Tongue (tissue), 2 donors: ENCODE data around the gene GRM7. TPM values are rescaled to one million over a fixed set of nuclear protein-coding genes. Genes with fewer than 3 reads are reported as not detected.

ENCODE experiments used
- DNase-seq: peaks from one replicate; pipeline ENCODE4 v3.0.0-alpha.2; 2015
- total RNA-seq: library from RNA; depleted of rRNA; stranded (reverse); fragments of >200 nt; gene quantifications from one replicate; pipeline ENCODE4 v1.2.3, GENCODE V29; 2014

GRM7 gene
- total RNA-seq, 1 donor from 2014 or later, result 1.6 TPM

DNA sequence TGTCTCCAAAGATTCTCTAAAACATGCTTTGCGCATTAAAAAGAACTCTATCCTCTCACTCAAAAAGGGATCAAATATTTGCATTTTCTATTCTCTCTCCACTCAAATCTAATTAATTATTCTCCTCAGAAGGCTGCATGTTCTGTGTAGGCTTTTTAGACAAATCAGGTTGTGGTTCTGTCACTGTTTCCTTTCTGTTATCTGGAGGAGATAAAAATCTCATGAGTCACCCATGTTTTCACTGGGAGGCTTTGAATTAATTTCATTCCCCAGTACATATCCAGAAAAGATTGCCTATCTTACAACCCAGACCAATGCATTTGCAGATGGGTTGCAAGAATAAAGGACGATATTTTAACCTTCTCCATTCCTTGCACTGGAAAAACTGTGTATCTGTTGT lies 446.5 kb downstream of the GRM7 start:
- no peak for DNase-seq

- DNase-seq, result peak; percentile 84
These were observed 448.8 kb downstream of the GRM7 start for GRCh38 chr3:7309641-7310102.

DNA sequence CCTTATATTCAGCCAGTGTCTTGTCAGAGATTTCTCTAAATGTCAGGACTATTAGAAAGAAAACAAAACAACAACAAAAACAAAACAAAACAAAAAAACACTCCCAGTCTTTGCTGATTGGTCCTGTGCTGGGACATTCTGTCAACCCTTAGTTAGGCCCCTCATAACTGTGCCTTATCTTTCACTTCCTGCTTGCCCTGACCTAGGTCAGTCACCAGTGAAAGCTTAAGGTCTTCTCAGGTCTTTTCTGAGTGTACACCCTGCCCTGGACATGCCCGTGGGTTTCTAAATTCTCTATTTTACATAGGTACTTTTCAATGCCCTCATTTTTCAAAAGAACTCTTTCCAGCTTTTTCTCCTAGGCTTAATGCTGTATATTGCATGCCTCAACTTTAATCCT lies 454.1 kb downstream of the GRM7 start:
- DNase-seq, result no peak

DNA sequence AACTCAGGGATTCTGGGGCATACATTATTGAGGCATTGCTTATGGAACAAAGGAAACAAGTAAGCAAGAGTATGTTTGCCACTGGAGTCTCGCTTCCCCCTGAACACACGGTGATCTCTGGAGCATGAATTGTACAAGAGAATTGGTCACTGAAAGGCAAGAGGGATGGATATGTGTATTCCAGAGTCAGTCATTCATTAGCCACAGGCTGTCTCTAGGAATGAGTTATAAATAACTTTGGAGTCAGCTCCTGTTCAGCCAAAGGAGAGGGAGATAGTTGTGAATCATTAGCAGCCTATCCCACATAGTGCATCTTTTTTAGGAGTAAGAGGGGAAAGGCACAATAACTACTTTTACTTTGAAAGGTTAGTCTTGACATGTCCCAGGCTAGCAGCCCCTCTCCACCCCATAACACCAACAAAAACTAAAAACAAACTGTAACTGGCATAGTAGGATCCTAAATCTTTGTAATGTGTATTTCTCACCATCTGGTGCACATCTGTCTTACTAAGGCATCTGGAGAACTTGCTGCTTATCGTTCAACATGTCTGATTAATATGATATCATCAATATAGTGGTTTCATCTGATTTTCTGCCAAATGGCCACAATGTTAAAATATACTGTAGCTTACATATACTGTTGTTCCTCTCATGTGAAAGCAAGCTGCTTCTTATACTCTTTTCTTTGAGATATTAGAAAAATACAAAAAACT lies 462.2 kb downstream of the GRM7 start:
- DNase-seq, result peak; percentile 45

GRCh38 chr3:7328339-7328738 lies 467.4 kb downstream of the GRM7 start:
- no peak for DNase-seq

DNA sequence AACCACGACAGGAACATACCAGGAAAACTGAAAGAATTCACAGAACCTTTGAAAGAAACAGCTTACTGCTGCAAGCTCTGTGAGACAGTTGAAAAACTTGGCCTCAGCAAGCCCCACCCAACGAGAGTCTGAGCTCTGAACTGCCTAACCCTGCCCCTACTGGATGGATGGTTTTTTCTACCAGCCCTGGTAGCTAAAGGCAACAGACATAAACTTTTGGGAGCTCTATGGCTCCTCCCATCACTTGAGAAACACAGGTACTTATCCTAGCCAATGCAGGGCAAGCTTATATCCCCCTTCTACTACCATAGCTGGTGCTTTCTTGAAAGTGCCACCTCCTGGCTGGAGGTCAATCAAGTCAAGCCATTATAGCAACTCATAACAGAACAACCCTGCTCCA lies 471.8 kb downstream of the GRM7 start:
- DNase-seq, result no peak

DNA sequence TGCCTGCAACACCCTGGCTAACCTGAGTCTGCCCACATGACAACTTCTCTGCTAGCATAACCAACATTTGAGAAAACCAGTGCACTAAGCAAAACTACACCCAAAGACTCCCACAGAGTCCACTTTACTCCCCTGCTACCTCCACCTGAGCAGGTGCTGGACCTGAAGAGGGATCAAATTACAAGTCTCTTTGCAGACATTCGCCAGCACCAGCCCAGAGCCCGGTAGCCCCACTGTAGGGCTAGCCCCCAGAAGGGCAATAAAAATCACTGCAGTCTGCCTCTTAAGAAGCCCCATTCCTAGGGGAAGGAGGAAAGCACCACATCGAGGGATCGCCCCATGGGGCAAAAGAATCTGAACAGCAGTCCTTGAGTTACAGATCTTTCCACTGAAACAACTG lies 472.2 kb downstream of the GRM7 start:
- DNase-seq, result no peak

- peak; percentile 11 for DNase-seq
These were observed 479.9 kb downstream of the GRM7 start for GRCh38 chr3:7340795-7341194.

- DNase-seq, result no peak
These were observed 485.4 kb downstream of the GRM7 start for GRCh38 chr3:7346364-7346763.

DNA sequence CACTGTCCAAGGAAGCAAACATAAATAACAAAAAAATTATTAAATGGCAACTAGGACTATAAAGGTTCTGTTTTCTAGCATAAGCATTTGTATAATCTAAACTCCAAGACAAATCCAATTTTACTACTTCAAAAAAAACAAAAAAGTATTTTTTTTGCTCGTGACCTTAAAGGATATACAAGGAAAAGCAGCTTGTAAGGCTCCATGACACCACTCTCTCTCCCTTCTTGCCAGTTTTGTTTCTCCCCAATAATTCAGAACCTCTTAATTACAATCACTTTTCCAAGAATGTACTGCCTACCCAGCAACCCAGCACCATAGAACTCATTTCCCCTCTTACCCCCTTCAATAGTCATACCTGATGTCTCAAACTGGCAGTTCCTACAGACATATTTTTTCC lies 496.2 kb downstream of the GRM7 start:
- DNase-seq, result no peak

- DNase-seq, result no peak
These were observed 507.1 kb downstream of the GRM7 start for GRCh38 chr3:7367968-7368367.

DNA sequence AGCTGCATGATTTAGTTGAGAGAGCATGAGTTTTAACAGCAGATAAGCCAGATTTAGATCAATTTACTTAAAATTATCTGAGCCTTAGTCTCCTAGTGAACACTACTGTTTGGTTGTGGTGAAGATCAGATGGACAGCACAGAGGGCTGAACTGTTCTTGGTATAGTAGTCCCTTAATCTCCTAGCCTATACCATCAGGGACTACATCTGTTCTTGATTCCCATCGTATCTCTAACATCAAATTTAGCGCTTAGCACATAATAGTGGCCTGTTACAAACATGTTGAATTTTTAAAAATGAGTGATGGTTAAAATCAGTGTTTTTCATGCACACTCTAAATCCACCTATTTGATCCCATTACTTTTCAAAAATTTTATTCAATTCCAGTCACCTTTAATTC lies 507.7 kb downstream of the GRM7 start:
- DNase-seq, result no peak

DNA sequence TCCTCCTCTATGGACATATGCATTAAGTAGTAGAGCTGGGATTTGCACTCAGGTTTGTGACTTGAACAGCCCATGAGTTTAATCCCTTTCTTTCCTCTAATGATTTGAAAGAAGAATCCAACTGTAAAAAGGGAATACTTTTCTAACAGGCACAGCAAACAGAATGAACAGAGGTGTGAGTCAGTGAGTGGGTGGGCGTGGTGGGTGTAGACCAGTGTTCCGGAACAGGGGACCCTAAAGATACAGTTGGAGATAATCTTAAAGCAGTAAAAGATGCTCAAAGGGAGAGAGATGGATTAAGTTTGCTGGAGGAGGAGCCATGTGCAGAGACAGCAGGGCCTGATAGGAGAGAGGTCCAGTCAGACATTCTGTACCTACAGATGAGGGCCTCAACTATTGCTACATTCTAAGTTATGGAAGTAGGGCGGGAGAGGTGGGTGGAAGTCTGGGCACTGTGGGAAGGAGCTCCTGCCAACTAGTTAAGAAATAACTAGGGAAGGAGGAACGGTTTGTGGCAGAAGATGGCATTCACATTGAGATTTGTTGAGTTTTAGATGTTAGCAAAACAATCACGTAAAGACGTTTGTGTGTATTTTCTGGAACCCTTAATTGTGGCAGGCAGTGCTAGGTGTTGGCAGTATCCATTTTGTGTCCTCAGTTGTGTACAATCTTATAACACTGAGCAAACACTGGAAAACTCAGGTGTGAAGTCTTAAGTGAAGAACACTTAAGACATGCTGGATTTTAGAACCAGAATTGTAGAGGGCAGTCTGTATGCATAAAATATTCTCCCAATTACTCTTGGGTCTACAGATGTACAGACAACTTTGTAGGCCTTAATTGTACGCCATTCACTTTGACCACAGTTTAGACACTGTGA lies 511.0 kb downstream of the GRM7 start:
- no peak for DNase-seq

DNA sequence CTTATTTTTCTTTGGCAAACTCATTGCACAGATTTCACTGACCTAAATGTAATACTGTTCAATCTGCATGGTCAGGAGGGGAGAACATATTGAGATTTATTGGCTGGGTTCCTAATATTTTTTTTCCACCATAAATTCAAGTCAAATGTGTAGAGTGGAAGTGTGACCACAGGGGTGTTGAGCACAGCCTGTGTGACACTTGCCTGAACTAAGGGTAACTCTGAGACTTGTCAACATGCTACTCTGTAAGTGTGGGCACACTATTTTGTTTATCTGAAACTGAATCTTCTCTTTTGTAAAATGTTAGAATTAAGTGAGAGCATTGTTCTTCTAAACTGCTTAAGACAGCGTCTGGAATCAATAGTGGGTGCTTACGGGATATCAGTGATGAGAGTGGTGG lies 516.2 kb downstream of the GRM7 start:
- DNase-seq, result no peak

DNA sequence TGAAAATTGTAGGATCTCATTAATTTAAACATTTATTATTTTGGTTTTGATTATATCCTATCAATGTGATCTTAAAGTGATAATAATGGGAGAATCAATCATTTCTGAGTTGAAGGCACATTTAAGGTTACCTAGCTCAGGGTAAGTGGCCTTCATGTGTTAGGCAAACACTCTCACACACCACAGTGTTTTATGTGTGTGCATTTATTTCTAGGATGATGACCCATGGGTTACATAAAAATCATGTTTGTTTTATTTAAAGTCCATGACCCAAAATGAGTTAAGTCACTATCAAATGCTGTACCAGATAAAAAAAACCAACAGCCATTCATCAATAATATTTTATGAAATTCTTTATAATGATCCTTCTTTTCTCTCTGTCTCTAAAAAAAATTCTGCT lies 520.8 kb downstream of the GRM7 start:
- DNase-seq, result no peak

DNA sequence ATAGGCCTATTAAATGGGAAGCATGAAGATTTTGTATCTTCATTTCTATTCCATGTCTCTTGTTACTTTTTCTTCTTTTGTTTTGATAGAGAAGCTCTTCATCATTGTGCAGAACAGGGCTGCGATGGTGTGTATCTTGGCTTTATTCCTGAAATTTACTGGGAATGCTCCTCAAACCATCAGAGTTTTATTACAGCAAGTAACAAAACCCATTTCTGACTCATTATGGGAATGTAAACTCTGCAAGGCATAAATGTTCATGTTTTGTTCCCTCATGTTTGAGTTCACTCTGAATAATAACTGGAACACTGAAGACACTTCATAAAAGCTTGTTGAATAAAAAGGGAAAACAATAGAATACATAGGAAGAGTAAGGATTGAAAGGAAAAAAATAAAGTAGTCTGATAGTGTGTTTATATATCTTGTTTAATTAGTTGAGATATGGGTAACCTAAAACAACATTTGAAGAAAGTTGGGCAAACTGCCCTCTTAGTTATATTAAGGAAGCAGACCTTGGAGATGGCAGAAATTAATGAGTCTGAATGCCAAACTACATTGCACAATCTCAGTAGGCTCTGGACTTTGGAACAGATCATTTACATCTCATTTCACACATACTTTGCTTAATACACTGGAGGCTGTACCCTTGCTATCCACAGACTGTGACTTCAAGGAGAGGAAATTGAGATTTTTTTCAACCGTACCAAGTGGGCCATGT lies 521.5 kb downstream of the GRM7 start:
- DNase-seq, result peak; percentile 4

DNA sequence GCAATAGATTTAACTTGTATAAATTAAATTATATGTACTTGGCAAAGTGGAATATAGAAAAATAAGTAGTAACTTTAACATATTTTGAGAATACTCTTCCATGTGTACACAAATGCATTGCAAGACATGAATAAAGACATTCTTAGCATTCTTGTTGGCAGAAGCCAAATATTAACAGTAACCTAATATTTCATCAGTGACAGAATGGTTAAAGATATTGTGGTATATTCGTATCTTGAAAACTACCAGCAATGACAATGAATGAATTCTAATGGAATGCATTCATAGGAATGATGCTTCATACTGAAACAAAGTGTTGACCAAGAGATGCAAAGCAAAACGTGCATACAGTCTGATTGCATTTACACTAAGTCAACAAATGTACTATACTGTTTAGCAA lies 524.7 kb downstream of the GRM7 start:
- no peak for DNase-seq

DNA sequence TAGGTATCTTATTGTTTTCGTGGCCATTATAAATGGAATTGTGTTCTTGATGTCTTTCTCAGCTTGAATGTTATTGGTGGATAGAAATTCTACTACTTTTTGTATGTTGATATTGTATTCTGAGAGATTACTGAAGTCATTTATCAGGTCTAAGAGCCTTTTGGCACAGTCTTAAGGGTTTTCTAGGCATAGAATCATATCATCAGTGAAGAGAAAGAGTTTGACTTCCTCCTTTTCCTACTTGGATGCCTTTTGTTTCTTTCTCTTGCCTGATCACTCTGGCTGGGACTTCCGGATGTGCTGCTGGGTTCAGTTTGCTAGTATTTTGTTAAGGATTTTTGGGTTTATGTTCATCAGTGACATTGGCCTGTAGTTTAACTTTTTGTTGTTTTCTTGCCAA lies 527.1 kb downstream of the GRM7 start:
- no peak for DNase-seq

DNA sequence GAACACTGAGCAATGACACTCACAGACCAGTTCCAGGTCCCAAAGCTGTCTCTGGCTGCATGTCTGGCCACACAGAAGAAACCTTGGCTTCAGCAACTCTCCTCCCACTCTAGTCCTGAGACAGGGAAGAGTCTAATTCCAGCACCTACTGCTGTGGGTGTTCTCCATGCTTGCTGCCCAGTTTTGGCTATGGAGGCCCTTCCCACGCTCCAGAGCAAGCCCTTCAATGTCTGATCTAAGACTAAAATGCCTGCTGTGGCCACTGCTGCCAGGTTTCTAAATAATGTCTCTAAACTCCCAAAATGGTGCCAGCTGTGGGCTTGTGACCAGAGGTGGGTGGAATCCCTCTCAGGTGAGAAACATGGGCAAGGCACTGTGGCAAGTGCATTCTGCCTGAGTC lies 531.3 kb downstream of the GRM7 start:
- DNase-seq, result no peak

DNA sequence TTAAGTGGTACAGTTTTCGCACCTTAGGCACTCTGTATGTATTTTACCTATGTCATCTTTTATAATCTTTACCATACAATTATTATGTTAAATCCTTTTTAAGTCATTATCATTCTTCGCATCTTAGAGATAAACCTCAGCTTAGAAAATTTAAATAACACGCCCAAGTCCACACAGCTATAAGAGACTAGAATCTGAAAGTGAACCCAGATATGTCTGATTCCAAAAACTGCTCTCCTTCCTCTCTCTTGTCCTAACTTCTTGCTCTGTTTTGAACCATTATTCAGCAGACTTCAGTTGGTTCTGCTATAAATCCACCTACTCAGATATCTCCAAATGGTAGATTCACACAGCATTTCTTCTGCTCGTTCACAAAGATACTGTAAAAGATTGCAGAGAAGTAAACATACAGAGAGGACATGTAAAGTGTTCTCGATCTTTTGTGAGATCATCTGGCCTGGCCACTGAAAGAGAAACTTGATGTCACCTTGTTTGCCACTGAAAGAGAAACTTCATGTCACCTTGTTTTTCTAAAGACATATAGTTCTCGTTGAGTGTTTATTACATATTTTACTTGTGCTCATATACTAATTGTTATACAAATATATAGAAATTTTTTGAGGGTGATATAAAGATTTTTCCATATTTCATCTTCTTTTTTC lies 533.2 kb downstream of the GRM7 start:
- DNase-seq, result no peak

DNA sequence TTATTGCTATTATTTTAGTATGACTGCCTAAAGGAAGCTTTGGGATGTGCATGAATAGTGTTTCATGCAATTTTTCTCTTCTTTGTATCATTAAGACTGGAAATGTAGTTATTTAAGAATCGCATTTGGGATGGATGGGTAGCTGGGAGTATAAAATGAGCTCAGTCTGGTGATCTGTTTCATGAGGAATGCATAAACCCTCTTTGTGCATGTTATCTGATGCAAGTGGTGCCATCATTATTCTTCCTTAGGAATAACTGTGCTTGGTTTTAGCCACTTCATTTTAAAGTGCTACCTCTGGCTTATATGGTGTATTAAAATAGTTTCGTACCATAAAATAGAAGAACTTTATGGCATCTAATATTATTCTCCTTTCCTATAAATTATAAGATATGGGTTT lies 535.6 kb downstream of the GRM7 start:
- no peak for DNase-seq

DNA sequence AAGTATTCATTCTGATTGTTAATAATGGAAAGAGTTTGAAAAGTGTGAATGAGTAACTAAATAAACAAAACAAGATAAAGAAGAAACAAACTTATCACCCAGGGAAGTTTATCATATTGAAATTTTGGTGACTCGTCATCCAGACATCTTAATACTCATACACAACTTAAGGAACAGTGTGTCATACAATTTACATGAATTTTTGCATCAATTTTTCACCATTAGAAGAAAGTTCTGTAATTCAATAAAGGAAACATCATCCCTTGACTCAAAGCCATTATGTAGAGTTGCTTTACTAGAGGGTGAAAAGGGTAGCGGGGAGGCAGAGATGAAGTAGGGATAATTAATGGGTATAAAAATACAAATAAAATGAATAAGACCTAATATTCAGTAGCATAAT lies 536.2 kb downstream of the GRM7 start:
- DNase-seq, result no peak

DNA sequence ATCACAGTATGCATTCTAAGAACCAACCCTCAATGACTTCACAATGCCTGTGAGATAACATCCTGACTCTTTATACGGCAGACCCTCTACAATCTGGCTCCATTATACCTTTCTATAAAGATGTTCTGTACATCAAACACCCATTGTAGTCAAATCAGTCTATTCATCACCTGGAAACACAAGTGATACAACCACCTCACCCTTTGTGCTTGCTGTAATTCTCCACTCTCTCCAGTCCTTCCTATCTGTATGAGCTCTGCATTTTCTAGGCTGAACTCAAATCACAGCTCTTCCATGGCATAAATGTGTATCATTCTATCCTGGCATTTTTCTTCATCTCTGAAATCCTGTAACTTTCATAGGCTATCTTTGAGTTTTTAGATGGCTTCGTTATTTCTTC lies 539.4 kb downstream of the GRM7 start:
- no peak for DNase-seq
